ENCODE data around the gene PCYT2. TPM values are rescaled to one million over a fixed set of nuclear protein-coding genes. Genes with fewer than 3 reads are reported as not detected.

PCYT2 gene
- polyA plus RNA-seq, 1 donor from 2014 or later, result 20.0 TPM

DNA sequence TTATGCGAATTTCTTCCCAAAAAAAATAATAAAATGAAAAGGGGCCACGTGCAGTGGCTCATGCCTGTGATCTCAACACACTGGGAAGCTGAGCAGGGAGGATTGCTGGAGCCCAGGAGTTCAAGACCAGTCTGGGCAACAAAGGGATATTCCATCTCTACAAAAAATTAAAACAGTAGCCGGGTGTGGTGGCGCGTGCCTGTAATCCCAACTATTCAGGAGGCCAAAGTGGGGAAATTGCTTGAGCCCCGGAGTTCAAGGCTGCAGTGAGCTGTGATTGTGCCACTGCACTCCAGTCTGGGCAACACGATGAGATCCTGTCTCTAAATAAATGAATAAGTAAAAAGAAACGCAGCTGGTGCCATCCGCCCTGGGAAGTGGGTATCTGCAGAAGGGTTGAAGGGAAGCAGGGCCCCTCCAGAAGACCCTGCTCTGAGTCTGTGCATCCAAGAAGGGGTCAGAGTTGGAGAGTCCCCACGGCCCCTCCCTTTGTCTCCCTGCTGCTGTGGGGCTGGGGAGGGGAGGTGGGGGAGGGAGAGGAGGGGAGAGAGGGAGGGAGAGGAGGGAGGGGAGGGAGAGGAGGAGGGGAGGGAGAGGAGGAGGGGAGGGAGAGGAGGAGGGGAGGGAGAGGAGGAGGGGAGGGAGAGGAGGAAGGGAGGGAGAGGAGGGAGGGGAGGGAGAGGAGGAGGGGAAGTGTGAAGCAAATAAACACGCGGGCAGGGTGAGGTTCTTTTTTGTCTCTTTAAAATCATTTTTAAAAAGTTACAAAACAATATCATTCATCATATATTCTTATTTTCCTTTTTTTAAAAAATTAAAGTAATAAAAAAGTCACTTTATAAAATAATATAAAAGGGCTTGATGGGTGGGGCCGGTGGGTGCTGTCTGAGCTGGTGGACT is 40.8 kb upstream of the PCYT2 start:
- no peak overlapping the region for H3K4me3 Mint-ChIP-seq
- no peaks in the 10 kb centered on the region for H3K36me3 Mint-ChIP-seq
- H3K27ac Mint-ChIP-seq, result peak overlapping the region in 1 of 3 donors; percentile 25
- peaks cover 12% of the 10 kb centered on the region for H3K27me3 Mint-ChIP-seq
- H3K9me3 Mint-ChIP-seq, result no peaks in the 10 kb centered on the region
- H3K4me1 Mint-ChIP-seq, result no peaks in the 10 kb centered on the region

DNA sequence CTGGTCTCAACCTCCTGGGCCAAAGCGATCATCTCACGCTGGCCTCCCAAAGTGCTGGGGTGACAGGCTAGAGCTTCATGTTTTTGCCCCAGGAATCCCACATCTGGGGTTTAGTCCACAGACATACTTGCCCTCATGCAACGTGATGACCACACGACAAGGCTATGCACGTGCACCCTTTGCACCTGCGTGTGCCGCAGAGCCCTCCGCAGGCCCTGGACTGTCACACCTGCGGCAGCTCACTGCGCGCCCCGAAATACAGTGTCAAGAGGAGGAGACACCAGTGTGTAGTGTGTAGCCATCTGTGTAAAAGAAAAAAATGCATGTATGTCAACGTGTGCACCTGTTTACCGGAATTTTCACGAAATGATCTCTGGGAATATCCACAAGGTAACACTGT is 39.3 kb upstream of the PCYT2 start:
- H3K27me3 Mint-ChIP-seq, result peaks cover 8% of the 10 kb centered on the region
- H3K4me1 Mint-ChIP-seq, result no peaks in the 10 kb centered on the region
- no peak overlapping the region for H3K27ac Mint-ChIP-seq
- H3K4me3 Mint-ChIP-seq, result no peak overlapping the region
- H3K9me3 Mint-ChIP-seq, result no peaks in the 10 kb centered on the region
- H3K36me3 Mint-ChIP-seq, result no peaks in the 10 kb centered on the region

DNA sequence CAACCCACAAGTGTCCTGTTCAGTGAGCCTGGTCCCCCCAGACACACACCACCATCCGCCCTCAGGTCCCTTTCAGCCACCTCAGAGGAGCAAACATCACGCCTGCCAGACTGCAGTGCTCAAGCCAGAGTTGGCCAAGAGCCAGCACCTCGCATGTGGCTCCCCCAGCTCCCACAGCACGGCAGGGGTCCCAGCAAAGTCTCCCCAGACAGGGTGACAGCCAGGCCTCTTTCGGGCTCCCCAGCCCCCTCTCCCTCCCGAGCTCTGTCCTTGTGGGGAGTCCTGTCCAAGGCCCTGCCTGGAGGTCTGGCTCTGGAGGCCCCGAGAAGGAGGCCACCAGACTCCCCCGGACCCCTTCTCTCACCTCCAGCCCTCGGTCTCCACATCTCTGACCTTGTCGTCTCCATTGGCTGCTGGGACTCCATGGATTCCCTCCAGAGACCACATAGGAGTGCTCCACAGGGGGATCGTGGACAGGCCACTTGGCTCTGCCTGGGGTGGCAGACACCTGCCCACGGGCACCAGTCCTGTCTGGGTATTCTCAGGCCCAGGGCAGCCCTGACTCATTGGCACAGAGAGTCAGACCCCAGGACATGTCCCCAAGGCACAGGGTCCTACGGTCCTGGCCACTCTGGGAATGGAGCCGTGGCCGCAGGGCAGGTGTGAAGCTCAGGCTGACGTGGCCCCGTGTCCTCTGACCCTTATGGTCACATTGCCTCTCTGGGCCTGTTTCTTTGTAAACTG is 37.6 kb upstream of the PCYT2 start:
- Mint-ChIP-seq H3K27ac (no peak overlapping the region), H3K4me3 (peak overlapping the region in 1 of 4 donors; percentile 47), H3K4me1 (no peaks in the 10 kb centered on the region), H3K36me3 (no peaks in the 10 kb centered on the region), H3K27me3 (peaks cover 7% of the 10 kb centered on the region), H3K9me3 (no peaks in the 10 kb centered on the region)

DNA sequence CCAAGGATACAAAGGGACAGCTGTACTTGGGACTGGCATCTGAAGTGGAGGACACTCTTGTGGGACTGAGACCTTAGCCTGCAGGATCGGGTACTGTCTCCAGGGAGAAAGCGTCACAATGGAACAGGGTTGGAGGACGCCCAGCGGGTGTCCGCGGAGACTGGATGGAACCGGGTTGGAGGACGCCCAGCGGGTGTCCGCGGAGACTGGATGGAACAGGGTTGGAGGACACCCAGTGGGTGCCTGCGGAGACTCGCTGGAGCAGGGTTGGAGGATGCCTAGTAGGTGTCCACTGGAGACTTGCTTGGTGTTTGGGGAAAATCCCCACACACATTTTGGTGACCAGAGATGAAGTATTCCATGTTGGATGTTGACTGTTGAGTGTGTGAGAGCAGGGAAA is 36.0 kb upstream of the PCYT2 start, which contains the start of gene MYADML2:
Gene MYADML2, minus strand, starts transcription at position 45 of the 400 bp plus-strand sequence. CDS start 5,492 bp downstream, outside the sequence.
- Mint-ChIP-seq H3K27ac (no peak within 1 kb of the TSS), H3K27me3 (peaks cover 11% of the 10 kb centered on the region), H3K36me3 (no peaks in the 10 kb centered on the region), H3K4me1 (no peaks in the 10 kb centered on the region), H3K4me3 (no peak within 1 kb of the TSS), H3K9me3 (no peaks in the 10 kb centered on the region)

DNA sequence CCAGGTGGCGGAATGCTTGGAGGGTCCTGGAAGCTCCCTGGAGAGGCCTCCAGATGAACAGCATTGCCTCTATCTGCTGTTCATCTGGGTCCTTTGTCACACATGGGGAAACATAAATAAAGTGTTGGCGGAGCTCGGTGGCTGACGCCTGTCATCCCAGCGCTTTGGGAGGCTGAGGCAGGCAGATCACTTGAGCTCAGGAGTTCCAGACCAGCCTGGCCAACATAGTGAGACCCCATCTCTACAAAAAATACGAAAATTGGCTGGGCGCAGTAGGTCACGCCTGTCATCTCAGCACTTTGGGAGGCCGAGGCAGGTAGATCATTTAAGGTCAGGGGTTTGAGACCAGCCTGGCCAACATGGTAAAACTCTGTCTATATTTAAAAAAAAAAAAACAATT is 33.7 kb upstream of the PCYT2 start:
- H3K27me3 Mint-ChIP-seq, result peaks cover 14% of the 10 kb centered on the region
- H3K9me3 Mint-ChIP-seq, result no peaks in the 10 kb centered on the region
- no peak overlapping the region for H3K27ac Mint-ChIP-seq
- H3K4me3 Mint-ChIP-seq, result no peak overlapping the region
- no peaks in the 10 kb centered on the region for H3K36me3 Mint-ChIP-seq
- no peaks in the 10 kb centered on the region for H3K4me1 Mint-ChIP-seq

DNA sequence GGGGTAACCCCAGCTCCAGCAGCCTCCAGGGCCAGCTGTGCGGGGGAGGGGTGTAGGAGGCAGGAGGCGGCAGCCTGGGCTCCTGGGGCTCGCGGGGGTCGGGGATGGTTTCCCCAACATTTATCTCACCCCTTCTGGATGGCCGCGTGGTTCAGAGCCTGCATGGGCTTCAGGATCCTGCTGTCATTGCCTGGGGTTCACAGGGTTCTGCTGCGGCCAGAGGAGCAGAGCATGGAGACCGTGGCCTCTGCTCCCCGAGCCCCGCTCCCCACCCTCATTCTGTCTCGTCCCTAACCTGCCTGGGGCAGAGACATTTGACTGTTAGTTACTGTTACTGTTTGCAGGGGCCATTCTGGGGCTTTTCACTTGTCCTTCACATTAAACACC is 31.0 kb upstream of the PCYT2 start:
- Mint-ChIP-seq H3K27me3 (peaks cover 16% of the 10 kb centered on the region), H3K9me3 (no peaks in the 10 kb centered on the region), H3K4me3 (no peak overlapping the region), H3K27ac (peak overlapping the region in 1 of 3 donors; percentile 73), H3K4me1 (peaks cover 0 to 2% (median 0%) of the 10 kb centered on the region in 3 donors), H3K36me3 (no peaks in the 10 kb centered on the region)

DNA sequence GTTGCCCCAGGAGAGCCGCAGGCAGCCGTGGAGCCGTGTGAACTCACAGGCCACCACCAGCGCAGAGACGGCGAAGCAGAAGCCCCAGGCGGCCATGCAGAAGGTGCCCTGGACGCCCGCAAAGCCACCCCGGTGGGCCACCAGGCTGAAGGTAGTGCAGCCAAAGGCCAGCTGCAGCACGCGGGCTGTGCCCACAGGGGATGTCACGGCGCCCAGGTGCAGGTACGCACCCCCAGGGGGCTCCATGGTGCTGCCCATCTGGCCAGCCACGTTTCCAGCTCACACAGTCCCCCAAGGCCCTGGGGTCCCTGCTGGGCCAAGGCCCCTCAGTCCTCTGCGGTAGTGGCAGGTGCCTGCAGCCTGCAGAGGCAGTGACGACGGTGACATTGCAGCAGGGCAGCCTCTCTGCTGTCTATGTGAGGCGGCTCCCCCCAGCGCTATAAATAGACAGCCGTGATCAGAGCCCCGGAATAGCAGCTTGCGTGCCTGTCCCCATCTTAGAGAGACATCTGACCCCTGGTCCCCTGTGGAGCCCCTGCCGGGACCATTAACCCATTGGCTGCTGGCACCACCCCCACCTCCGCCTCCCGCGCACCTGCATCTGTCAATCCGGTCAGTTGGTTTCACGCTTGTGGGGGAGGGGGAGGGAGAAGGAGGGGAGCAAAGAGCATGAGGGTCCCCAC is 30.4 kb upstream of the PCYT2 start:
- peaks cover 0 to 2% (median 0%) of the 10 kb centered on the region in 3 donors for H3K4me1 Mint-ChIP-seq
- no peaks in the 10 kb centered on the region for H3K36me3 Mint-ChIP-seq
- no peaks in the 10 kb centered on the region for H3K9me3 Mint-ChIP-seq
- H3K27me3 Mint-ChIP-seq, result peaks cover 16% of the 10 kb centered on the region
- H3K4me3 Mint-ChIP-seq, result no peak overlapping the region
- no peak overlapping the region for H3K27ac Mint-ChIP-seq

DNA sequence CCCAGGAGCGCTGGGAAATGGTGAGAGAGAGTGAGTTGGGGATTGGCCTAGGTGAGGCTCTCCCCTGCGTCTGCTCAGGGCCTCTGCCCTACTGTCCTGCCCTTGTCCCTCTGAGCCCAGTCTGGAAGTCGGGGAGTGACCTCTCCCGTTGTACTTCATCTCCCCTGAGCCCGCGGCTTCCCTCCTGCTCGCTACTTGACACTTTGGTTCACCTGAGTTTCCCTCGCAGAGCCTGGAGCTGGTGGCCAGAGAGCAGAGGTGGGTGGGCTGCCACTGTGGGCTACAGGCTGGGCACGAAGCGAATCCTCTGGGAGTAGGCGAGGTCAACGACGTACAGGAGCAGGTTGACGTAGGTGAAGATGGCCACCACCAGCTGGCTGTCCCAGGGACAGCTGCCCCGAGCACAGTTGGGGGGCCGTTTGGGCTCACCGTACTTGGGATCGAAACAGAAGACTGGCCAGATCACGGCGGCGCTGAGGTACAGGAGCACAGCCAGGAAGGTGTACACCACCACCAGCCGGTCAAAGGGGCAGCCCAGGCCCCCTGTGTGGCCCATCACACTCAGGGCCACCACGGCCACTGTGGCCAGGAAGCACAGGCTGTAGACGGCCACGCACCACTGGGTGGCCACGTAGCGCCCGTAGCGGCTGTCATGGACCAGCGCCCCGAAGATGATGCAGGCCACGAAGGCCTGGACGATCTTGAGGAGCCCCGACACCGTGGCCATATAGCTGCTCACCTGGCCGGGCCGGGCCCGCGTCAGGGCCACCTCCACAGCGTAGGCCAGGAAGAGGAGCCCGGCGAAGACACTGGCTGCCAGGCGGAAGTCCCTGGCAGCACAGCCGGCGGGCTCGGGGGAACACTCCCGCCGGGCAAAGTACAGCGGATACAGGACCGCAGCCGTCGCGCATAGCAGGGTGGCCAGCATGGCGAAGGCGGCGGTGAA is 29.6 kb upstream of the PCYT2 start:
- Mint-ChIP-seq H3K4me1 (peaks cover 0 to 2% (median 0%) of the 10 kb centered on the region in 3 donors), H3K36me3 (no peaks in the 10 kb centered on the region), H3K27me3 (peaks cover 16% of the 10 kb centered on the region), H3K9me3 (no peaks in the 10 kb centered on the region), H3K4me3 (peak overlapping the region in 1 of 4 donors; percentile 27), H3K27ac (peak overlapping the region in 1 of 3 donors; percentile 21)

DNA sequence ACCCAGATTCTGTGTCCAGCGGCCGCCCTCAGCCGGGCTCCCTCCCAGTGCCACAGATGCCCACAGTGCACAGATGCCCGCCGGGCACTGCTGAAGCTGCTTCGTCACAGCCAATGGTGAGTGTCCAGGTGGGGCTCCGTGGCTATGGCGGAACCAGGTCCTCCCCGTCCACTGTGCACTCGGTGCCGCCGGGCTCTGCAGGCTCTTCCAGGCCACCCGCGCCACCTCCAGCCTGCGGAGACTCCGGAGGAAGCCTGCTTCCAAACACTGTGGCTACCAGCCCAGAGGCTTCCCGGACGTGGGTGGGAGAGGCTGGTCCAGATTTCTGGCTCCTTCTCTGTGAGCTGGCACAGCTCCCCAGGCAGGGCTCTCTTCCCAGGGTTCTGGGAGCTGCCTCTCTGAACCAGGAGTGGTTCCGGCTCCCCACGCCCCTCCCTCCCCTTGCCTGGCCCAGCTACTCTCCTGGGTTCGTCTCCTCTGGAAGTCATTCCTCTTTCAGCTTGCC is 28.7 kb upstream of the PCYT2 start:
- Mint-ChIP-seq H3K4me3 (no peak overlapping the region), H3K27me3 (peaks cover 16% of the 10 kb centered on the region), H3K4me1 (peaks cover 0 to 2% (median 0%) of the 10 kb centered on the region in 3 donors), H3K9me3 (no peaks in the 10 kb centered on the region), H3K27ac (no peak overlapping the region), H3K36me3 (no peaks in the 10 kb centered on the region)

DNA sequence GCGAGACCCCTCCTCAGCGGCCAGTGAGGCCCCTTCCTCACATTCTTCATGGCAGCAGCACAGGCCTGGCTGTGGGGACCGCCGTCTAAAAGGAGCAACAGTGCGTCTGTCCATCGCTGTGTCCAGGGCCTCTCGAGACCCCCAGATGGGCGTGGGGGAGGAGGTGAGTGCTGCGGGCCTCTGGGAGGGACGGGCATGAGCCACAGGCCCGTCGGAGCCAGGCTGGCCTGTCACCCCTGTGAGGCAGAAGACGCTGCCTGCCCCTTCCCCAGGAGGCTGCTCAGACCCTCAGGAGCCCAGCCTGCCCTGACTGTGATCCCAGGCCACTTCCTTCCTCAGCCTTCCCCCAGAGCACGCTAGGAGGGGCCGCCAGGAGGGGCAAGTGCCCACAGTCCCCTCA is 28.0 kb upstream of the PCYT2 start:
- Mint-ChIP-seq H3K27me3 (peaks cover 16% of the 10 kb centered on the region), H3K4me3 (no peak overlapping the region), H3K36me3 (no peaks in the 10 kb centered on the region), H3K9me3 (no peaks in the 10 kb centered on the region), H3K4me1 (peaks cover 0 to 2% (median 0%) of the 10 kb centered on the region in 3 donors), H3K27ac (no peak overlapping the region)

DNA sequence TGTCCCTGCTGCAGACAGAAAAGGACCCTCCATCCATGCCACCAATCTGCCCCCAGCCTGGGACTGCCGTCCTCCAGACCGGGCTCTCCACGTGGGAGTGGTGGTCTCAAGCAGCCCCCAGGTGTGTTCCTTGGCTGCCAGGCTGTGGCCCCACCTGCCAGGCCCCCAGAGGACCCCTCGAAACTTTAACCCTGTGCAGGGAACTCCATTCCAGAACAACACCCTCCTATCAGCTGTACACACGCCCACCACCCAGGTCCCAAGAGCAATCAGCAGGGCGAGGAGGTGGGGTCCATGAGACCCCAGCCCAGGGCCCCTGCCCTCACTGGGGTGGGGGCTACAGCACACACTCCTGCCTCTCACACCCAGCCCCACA is 24.5 kb upstream of the PCYT2 start:
- Mint-ChIP-seq H3K36me3 (no peaks in the 10 kb centered on the region), H3K4me3 (peak overlapping the region in 3 of 4 donors; percentile 67 to 78 (median 70)), H3K27me3 (peaks cover 10% of the 10 kb centered on the region), H3K9me3 (no peaks in the 10 kb centered on the region), H3K27ac (peak overlapping the region in 1 of 3 donors; percentile 25), H3K4me1 (peaks cover 0 to 4% (median 0%) of the 10 kb centered on the region in 3 donors)

DNA sequence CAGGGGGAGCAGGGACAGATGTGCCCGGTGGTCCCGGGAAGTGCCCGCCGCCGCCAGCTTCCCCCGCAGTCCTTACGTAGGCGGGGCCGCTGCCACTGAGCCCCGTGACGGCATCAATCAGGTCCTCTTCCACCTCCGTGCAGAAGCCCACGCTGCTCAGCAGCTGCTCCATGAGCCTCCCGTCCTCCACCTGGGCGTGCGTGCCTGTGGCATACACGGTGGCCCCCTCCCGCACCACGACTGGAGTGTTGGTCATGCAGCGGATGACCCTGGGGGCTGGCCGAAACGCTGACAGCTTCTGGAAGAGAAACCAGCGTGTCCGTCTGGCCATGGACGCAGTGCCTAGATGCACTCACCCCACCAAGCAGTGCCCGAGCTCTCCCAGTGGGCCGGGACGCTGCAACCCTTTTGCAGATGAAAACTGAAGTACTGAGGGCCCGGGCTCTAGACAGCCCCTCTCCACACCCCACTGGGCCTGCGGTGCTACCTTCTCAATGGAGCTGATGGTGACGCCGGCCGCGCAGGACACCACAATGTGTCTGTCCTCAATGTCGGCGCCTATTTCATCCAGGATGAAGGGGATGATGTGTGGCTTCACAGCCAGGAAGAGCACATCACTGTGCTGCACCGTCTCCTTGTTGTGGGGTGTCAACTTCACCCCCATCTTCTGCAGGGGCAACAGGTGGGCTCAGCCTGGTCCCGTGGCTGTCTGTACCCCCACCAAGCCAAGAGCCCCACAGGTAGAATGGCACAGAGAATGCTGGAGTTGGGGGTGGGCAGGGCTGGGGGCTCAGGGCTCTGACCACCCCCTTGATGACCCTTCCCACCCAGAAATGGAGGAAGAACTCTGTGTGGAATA is 23.9 kb upstream of the PCYT2 start:
- H3K4me1 Mint-ChIP-seq, result peaks cover 0 to 4% (median 0%) of the 10 kb centered on the region in 3 donors
- peaks cover 5% of the 10 kb centered on the region for H3K27me3 Mint-ChIP-seq
- H3K36me3 Mint-ChIP-seq, result no peaks in the 10 kb centered on the region
- H3K4me3 Mint-ChIP-seq, result peak overlapping the region in 2 of 4 donors; percentile 55 to 67
- no peak overlapping the region for H3K27ac Mint-ChIP-seq
- no peaks in the 10 kb centered on the region for H3K9me3 Mint-ChIP-seq

DNA sequence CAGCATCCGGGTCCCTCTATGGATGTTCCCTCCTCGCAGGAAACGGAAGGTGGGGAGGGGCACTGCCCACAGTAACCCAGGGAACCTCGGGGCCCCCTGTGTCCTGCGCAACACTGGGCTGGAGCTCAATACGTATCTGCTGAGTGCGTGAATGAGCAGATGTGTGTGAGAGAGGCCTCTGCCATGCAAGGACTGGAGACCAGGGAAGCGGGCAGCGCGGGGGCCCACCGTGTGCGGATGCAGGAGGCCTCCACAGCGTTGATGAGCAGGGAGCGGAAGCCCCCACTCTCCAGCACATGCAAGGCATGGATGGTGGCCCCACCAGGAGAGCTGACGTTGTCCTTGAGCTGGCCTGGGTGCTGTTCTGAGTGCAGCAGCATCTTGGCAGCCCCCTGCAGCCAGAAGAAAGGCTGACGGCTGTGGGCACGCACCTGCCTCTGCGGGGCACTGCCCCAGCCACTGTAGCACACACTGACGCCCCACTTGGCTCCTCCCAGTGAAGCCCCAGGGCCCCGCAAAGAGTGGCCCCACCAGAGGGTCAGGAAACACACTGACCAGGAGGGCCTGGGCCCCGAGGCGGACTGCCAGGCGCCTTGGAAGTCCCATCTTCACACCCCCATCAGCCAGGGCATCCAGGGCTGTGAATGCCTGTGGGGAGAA is 23.0 kb upstream of the PCYT2 start:
- Mint-ChIP-seq H3K9me3 (no peaks in the 10 kb centered on the region), H3K27ac (no peak overlapping the region), H3K4me1 (peaks cover 0 to 4% (median 0%) of the 10 kb centered on the region in 3 donors), H3K4me3 (peak overlapping the region in 1 of 4 donors; percentile 40), H3K27me3 (peaks cover 5% of the 10 kb centered on the region), H3K36me3 (no peaks in the 10 kb centered on the region)
